ENCODE data around the gene RGS21. TPM values are rescaled to one million over a fixed set of nuclear protein-coding genes. Genes with fewer than 3 reads are reported as not detected.

Gene RGS21
- total RNA-seq, 4 donors from 2014 or later: not detected

DNA sequence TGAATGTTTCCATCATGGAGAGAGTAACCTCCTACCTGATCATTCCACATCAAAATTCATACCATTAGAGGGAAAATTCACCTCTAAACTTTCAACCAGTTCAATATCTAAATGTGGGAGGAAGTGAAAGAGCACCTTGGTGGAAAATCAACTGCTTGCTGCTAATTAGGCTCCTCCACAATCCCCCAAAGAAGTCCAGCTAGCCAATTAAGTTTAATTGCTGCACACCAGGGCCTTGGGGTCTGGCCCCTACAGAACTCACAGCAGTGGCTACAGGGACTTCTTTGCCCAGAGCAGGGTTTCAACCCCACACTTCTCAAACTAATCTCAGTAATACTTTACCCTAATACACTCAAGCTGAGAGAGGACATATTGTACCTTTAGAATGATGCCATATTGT, 62.1 kb downstream of the RGS21 start:
- Histone ChIP-seq H3K9me3 (no peaks in the 10 kb centered on the region), H3K27ac (replicated peaks in 1 of 4) (no peak overlapping the region), H3K4me3 (no peak overlapping the region), H3K4me1 (no peaks in the 10 kb centered on the region), H3K27me3 (no peaks in the 10 kb centered on the region), H3K36me3 (no peaks in the 10 kb centered on the region)
- DNase-seq (ENCODE audit: extremely low spot score): no peak
- no peak for TF ChIP-seq EP300 (IDR thresholded peaks at IDR 0.05)
- intact Hi-C loops (cut with DNase I): no loop called here

DNA sequence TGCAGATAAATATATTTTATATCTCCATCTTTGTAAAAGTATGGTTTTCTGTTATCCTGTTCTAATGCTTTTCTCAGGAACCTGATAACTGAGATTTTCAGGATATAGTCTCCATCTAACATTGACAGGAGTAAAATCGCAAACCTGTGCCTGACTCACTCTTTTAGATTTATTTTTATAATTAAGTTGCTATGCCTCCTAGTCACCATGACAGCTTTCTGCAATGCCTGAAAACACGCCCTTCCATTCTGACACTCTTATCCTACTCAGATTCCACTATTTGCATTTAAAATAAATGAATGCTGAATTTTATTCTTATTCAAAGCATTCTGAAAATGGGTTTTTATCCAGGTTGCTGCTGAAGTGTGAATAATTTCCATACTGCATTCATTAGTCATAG, 62.8 kb downstream of the RGS21 start:
- TF ChIP-seq POLR2AphosphoS5 (IDR thresholded peaks at IDR 0.05) (no peak), POLR2A (IDR thresholded peaks at IDR 0.05; ENCODE audit: low read depth) (no peak), EP300 (IDR thresholded peaks at IDR 0.05) (no peak)
- TF ChIP-seq, protein P1, sequence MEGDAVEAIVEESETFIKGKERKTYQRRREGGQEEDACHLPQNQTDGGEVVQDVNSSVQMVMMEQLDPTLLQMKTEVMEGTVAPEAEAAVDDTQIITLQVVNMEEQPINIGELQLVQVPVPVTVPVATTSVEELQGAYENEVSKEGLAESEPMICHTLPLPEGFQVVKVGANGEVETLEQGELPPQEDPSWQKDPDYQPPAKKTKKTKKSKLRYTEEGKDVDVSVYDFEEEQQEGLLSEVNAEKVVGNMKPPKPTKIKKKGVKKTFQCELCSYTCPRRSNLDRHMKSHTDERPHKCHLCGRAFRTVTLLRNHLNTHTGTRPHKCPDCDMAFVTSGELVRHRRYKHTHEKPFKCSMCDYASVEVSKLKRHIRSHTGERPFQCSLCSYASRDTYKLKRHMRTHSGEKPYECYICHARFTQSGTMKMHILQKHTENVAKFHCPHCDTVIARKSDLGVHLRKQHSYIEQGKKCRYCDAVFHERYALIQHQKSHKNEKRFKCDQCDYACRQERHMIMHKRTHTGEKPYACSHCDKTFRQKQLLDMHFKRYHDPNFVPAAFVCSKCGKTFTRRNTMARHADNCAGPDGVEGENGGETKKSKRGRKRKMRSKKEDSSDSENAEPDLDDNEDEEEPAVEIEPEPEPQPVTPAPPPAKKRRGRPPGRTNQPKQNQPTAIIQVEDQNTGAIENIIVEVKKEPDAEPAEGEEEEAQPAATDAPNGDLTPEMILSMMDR (IDR thresholded peaks at IDR 0.05): no peak
- Histone ChIP-seq H3K4me1 (no peaks in the 10 kb centered on the region), H3K27ac (replicated peaks in 1 of 4) (no peak overlapping the region), H3K4me3 (no peak overlapping the region), H3K36me3 (no peaks in the 10 kb centered on the region), H3K27me3 (no peaks in the 10 kb centered on the region), H3K9me3 (no peaks in the 10 kb centered on the region)
- WGBS: 75% methylated on average over 2 of the region's 2 CpGs
- intact Hi-C loops (cut with DNase I): no loop called here
- no peak for DNase-seq (ENCODE audit: extremely low spot score)

DNA sequence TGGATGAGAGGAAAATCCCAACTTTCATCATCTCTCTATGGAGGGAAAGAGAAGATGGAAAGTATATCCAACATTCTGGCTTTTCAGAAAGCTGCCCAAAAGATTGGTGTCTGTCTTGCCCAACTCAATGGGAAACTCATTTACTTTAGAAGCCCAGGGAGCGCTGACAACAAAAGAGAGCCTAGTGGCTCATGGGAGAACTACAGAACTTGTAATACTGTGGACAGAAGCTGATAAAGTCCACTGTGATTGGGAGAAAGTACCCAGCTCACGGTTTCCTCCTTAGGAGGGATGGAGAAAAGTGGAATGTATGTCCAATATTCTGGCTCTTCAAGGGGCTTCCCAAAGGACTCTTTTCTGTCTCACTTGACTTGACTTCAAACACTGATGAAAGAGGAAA, 66.0 kb downstream of the RGS21 start:
- Histone ChIP-seq H3K27me3 (no peaks in the 10 kb centered on the region), H3K4me1 (no peaks in the 10 kb centered on the region), H3K36me3 (no peaks in the 10 kb centered on the region), H3K4me3 (no peak overlapping the region), H3K27ac (replicated peaks in 1 of 4) (no peak overlapping the region), H3K9me3 (no peaks in the 10 kb centered on the region)
- DNase-seq (ENCODE audit: extremely low spot score): no peak
- intact Hi-C loops (cut with DNase I): no loop called here
- TF ChIP-seq, protein P1 (IDR thresholded peaks at IDR 0.05): no peak
- TF ChIP-seq POLR2AphosphoS5 (IDR thresholded peaks at IDR 0.05): no peak
- TF ChIP-seq EP300 (IDR thresholded peaks at IDR 0.05): no peak
- no peak for TF ChIP-seq POLR2A (IDR thresholded peaks at IDR 0.05; ENCODE audit: low read depth)
- WGBS: 92% methylated on average over 2 of the region's 2 CpGs

DNA sequence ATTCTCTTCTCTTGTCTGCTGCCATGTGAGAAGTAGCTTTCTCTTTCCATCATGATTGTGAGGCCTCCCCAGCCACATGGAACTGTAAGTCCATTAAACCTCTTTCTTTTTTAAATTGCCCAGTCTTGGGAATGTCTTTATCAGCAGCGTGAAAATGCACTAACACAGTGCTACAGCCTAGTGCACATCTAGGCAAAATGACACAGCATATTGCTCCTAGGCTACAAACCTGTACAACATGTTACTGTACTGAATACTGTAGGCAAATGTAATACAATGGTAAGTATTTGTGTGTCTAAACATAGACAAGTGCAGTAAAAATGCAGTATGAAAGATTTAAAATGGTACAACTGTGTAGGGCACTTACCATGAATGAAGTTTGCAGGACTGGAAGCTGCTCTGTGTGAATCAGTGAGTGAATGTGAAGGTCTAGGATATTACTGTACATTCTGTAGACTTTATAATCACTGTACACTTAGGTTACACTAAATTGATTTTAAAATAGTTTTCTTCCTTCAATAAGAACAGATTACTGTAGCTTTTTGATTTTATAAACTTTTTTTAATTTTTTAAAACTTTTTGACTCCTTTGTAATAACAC, 69.4 kb downstream of the RGS21 start:
- no peaks in the 10 kb centered on the region for H3K36me3 ChIP-seq
- intact Hi-C loops (cut with DNase I): no loop called here
- H3K4me1 ChIP-seq: no peaks in the 10 kb centered on the region
- H3K4me3 ChIP-seq: no peak overlapping the region
- no peak for DNase-seq (ENCODE audit: extremely low spot score)
- H3K27ac ChIP-seq (replicated peaks in 1 of 4): no peak overlapping the region
- H3K9me3 ChIP-seq: no peaks in the 10 kb centered on the region
- TF ChIP-seq POLR2A (IDR thresholded peaks at IDR 0.05; ENCODE audit: low read depth) (no peak), EP300 (IDR thresholded peaks at IDR 0.05) (no peak), POLR2AphosphoS5 (IDR thresholded peaks at IDR 0.05) (no peak)
- TF ChIP-seq, protein P1 (IDR thresholded peaks at IDR 0.05): no peak
- WGBS: 95% methylated on average over 1 of the region's 1 CpG
- no peaks in the 10 kb centered on the region for H3K27me3 ChIP-seq

DNA sequence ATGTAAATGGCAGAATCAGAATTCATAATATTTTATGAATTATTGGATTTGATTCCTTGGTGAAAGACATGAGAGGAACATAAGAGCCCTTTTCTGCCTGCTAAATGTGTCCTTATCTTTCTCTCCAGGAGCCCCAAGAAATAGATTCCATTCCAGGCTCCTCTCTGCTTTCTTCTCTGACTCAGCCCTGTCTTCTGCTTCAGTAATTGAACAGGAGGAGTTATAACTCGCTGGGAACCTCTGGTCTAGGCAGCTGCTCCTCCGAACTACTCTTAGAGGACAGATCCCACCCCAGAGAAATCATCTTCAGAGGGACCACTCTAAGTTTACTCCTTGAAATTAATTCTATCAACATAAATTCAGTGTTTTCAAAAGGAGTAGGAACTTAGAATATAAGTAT, 78.4 kb downstream of the RGS21 start:
- no peaks in the 10 kb centered on the region for H3K27me3 ChIP-seq
- intact Hi-C loops (cut with DNase I): no loop called here
- H3K9me3 ChIP-seq: no peaks in the 10 kb centered on the region
- no peak overlapping the region for H3K4me3 ChIP-seq
- WGBS: 87% methylated on average over 2 of the region's 2 CpGs
- no peak for DNase-seq (ENCODE audit: extremely low spot score)
- no peaks in the 10 kb centered on the region for H3K4me1 ChIP-seq
- no peaks in the 10 kb centered on the region for H3K36me3 ChIP-seq
- no peak overlapping the region for H3K27ac ChIP-seq (replicated peaks in 1 of 4)
- TF ChIP-seq POLR2AphosphoS5 (IDR thresholded peaks at IDR 0.05) (no peak), POLR2A (IDR thresholded peaks at IDR 0.05; ENCODE audit: low read depth) (no peak)

DNA sequence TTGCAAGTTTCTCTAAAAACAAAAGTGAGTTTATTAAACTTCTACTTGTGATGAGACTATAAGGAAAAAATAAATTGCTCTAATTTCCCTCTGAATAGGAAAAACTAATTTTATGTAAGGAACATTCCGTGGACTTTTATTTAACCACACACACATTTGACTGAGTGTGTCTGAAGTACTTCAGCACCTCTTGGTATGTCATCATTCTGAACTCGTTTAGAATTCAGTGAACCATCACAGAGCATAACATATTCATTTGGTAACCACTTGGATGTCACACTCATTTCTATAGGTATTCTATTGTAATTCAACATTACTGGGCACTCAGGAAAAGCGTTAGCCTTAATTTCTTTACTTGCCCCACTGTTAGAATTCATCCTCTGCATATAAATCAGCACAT, 79.1 kb downstream of the RGS21 start:
- TF ChIP-seq POLR2AphosphoS5 (IDR thresholded peaks at IDR 0.05) (no peak), EP300 (IDR thresholded peaks at IDR 0.05) (no peak), POLR2A (IDR thresholded peaks at IDR 0.05; ENCODE audit: low read depth) (no peak)
- TF ChIP-seq, protein P1 (IDR thresholded peaks at IDR 0.05): no peak
- intact Hi-C loops (cut with DNase I): no loop called here
- no peaks in the 10 kb centered on the region for H3K27me3 ChIP-seq
- no peak overlapping the region for H3K4me3 ChIP-seq
- no peaks in the 10 kb centered on the region for H3K9me3 ChIP-seq
- no peaks in the 10 kb centered on the region for H3K36me3 ChIP-seq
- 76% methylated on average over 3 of the region's 3 CpGs for WGBS
- DNase-seq (ENCODE audit: extremely low spot score): no peak
- H3K27ac ChIP-seq (replicated peaks in 1 of 4): no peak overlapping the region
- no peaks in the 10 kb centered on the region for H3K4me1 ChIP-seq
